GM21360 (cell line): ENCODE results near the gene ACVRL1.

ENCODE experiments used
- ATAC-seq: cut with Tn5 transposase; IDR thresholded peaks from one replicate; pipeline ENCODE4 v1.9.1; 2021; ENCODE audit warnings: mild to moderate bottlenecking, moderate library complexity; ENCODE audit not compliant: unreplicated experiment

ACVRL1 gene

GRCh38 chr12:51896236-51896635 is 11.1 kb upstream of the ACVRL1 start:
- ATAC-seq: no peak

DNA sequence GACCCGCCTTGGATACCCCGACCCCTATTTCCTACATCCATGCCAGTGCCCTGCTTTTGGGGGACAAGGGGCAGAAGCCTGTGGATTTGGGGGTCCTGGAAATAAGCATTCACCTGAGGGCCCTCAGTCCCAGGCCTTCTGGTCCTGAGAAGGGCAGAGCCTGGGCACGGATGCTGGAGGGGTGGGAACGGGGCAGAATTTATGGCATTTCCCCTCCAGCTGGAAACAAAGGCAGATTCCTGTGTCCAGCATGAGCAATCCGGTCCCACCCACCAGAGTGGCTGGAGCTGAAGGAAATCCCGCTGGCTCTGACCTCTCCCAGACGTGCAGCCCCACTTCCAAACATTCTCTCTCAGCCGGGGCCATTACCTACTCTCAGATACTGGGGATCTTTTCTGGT is 10.1 kb upstream of the ACVRL1 start:
- no peak for ATAC-seq

- ATAC-seq: no peak
These were observed 8.8 kb upstream of the ACVRL1 start for GRCh38 chr12:51898506-51898905.

GRCh38 chr12:51898937-51899336 is 8.4 kb upstream of the ACVRL1 start:
- no peak for ATAC-seq

DNA sequence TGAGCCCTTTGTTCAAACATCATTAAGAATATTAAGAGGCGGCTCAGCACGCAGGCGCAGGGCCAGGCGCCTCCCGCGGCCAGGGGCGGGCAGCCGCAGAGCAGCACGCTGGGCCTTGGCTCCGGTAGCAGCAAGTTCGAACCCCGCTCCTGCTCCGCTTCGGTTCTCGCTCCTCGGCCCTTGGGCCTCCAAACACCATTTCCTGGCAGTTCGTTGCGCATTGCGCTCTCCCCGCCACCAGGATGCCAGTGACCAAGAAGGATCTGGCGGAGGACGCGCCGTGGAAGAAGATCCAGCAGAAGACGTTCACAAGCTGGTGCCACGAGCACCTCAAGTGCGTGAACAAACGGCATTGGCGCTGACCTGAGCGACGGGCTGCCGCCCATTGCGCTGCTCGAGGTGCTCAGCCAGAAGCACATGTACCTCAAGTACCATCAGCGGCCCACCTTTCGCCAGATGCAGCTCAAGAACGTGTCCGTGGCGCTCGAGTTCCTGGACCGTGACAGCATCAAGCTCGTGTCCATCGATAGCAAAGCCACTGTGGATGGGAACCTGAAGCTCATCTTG is 6.9 kb upstream of the ACVRL1 start:
- ATAC-seq: no peak

DNA sequence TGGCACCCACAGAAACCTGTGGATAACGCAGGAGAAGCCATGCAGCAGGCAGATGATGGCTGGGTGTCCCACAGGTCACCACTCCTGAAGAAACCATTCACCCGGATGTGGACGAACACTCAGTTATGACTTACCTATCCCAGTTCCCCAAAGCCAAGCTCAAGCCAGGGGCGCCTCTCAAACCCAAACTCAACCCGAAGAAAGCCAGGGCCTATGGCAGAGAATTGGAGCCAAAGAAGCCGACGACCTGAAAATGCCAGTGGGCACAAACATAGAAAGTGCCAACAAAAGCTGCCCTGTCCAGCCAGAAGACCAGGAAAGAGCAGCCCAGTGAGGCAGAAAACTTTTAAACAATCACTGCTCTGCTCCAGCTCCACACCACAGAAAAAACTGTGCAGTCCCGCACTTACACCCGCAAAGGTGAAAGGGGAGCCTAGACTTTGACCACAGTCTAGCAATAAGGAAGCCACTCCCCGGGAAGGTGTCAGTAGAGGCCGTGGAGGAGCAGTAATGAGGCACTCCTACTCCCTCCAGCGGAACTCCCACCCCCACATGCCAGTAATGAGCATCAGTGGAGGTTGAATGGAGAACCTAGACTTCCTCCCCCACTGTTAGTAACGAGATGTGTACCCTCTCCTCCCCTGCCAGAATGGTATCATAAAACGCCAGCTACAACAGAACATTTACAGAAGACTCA is 6.0 kb upstream of the ACVRL1 start:
- no peak for ATAC-seq

GRCh38 chr12:51901881-51902280 is 5.4 kb upstream of the ACVRL1 start:
- ATAC-seq: no peak

DNA sequence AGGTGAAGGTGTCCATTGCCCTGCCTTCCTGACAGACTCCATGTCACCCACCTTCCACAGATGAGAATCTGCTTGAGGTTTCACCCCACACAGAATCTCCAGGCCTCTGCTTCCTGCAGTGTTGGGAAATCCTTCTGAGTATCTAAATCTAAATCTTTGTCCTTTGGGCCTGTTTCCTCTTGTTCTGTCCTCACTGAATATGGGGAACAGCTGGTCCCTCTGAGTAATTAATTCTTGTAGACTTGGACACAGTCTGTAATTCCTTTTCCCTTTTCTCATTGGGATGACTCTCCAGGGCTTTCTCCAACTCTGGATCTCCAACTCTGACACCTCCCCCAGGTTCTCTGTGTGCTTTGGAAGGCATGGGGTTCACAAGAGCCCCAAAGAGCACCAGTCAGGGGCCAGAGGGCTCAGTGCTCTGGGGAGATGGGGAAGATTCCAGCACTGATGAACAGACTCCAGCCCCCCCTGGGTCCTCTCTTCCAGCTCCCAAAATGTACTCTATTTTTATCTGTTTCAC is 2.3 kb upstream of the ACVRL1 start:
- ATAC-seq: no peak

DNA sequence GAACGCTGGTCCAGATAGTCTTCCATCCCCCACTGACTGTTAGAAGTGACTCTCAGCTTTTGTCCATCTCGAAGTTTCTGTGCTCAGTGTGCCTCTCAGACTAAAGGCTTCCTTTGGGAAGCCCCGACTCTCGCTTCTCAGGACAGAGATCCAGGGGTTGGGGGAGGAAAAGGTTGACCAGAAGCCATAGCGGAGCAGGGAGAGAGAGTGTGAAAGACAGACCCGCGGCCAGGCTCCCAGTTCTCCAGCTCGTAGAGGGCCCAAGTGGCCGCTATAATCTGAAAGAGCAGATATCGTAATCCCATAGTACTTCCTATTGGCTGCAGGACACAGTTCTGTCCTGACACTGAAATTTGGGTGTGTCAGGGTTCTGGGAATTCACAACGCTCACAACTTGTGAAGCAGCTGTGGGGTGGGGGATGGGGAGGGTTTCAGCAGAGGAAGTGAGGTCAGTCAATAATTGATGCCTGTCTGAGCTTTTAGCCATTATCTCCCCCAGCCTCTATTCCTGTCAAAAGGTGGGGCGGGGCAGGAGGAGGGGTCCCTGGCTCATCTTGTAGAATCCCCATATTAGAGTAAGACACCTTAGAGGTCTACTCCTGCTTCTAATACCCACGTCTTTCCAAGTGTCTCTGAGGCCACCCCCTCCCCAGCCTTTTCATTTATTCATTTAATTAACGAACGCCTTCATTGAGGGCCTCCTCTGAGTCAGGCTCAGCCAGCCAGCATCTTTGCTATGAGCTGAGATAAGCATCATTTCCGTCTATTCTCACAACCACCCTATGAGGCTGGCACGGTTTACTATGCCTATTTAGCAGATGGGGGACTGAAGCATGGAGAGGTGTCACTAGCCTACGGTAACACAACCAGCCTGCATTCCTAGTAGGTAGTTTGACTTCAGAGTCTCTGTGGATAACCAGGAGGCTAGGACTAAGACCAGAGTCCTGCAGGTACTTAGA is 1.6 kb upstream of the ACVRL1 start:
- ATAC-seq: no peak

GRCh38 chr12:51906430-51907082 is 748 bp upstream of the ACVRL1 start:
- no peak for ATAC-seq

DNA sequence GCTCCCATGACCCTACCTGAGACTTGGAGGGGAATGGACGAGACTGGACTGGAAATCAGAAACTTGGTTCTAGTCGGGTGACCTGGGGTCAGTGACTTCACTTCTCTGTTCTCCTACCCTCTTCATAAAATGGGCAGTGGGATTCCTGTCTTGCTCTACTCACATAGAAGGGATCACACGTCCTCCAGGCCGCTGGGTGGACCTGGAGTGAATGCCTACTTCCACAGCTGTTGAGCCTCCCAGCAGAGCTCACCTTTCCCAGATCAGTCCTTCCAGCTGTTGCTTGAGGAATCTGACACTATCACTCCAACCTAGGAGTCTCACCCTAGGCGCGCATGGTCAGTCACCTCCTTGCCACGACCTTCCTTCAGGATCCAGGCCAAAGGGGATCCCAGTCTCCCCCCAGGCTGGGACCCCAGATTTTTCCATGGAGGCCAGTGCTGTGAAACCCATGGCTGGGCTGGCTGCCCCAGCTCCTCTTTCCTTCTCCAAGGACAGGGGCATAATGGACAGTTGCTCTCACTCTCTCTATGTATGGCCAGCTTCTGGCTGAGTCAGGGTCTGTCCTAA is 637 bp downstream of the ACVRL1 start:
- no peak for ATAC-seq

DNA sequence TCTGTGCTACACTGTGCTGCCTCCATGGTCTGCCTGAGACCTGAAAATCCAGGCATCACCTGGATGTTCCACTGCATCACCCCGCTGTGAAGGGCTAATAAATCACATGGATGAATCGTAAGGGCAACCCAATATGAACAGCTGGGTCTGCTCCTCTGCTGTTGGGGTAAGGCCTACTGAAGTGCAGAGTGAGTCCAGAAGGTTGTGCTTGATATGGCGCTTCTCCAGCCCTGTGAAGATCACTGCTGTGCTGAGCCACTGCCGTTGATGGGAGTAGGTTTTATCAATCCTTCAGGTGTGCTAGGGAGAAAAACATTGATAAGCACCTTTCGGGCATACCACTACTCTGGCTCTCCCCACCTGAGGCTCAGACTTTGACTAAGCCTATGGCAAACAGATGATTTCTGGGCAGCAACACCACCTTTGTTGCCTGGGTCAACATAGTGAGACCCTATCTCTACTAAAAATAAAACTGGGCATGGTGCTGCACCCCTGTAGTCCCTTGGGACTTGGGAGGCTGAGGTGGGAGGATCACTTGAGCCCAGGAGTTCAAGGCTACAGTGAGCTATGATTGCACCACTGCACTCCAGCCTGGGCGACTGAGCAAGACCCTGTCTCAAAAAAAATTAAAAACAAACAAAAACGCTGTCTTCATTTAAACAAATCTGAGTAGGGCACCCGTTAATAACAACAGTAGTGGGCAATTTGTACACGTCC is 1.7 kb downstream of the ACVRL1 start:
- ATAC-seq: no peak

DNA sequence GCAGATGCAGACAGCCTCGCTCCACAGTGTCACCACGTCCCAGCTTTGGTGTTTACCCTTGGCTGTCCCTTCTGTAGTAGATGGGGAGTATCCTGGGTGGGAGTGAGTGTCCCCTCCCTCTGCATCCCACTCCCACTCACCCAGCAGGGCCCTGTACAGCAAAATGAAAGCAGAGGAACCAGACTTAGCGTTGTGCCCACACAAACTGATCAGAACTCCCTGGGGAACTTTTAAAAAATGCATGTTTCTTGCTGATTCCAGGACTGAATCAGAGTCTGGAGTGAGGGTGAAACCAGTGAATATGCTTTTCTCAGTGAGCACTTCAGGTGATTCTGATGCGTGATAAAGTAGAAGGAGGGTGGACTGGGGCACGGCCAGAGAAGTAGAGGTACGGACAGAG is 2.9 kb downstream of the ACVRL1 start:
- no peak for ATAC-seq

GRCh38 chr12:51910691-51911090 is 3.4 kb downstream of the ACVRL1 start:
- no peak for ATAC-seq

DNA sequence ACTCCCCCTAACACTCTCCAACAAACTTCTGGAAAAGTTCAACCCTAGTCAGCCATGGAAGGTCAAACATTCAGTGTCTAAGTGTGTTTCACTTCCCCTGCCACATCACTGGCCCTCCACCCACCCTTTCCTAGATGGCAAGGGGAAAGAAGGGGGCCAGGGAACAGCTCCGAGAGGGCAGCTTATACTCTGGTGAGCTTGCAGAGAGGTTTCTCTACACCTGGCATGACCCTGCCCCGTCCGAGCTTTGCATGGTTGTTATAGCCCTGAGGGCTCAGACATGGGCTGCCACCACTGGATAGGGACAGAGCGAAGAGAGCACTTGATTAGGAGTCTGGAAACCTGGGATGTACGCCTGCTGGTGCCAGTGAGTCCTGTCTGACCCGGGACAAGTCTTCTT is 4.0 kb downstream of the ACVRL1 start:
- no peak for ATAC-seq

DNA sequence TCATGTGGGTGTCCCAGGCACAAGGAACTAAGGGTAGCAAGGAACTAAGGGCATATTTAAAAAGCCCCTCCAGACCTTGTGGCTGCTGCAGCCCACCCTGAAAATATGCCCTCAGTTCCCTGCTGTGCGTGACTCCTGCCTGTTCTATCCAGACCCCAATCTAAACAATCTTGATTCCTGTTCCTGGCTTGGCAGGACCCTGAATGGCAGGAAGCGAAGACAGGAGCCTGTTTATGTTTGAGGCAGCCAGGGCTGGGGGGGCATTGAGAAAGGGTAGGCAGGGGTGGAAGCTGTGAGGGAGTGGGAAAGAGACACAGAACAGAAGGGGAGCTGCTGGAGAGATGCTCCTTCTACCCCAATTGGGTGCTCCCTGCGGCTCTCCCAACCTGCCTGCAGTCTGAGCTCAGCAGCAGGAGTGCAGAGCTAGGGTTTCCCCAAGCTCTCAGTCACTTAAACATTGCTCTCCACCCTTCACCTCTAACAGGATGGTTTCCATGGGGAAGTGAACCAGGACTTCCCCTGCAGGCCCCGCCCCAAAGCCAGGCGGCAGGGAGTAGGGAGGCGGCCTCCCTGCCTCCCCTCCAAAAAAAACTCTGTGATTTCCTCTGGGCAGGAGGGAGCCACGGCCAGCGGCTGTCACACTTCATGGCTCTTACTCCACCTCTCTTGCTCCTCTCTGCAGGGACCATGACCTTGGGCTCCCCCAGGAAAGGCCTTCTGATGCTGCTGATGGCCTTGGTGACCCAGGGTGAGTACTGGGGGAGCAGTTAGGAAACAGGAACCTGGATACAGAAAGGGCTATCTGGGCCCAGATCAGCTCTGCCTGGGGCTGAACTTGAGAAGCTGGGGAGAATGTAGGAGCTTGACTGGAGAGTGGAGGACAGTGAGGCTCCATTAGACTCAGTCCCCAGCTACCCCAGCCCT is 4.7 kb downstream of the ACVRL1 start:
- no peak for ATAC-seq

GRCh38 chr12:51913071-51914033 is 6.0 kb downstream of the ACVRL1 start:
- no peak for ATAC-seq
